A673 (cell line): ENCODE results near the gene CD300LF. TPM values are rescaled to one million over a fixed set of nuclear protein-coding genes. Genes with fewer than 3 reads are reported as not detected.

Experiments
- BruUV-seq: library from RNA; stranded (reverse); fragments of 400-500 nt; replicated peaks from 2 replicates; lab custom pipeline; 2021; lab: Mats Ljungman, UMichigan
- CTCF ChIA-PET: fragments of 300-600 bp; sonication (Branson Sonifier 250); formaldehyde crosslinking; loops from one replicate; lab custom pipeline; 2022; ENCODE audit warnings: antibody characterized with exemption; lab: Charles Lee
- POLR2A ChIA-PET: fragments of 300-600 bp; sonication (Branson Sonifier 250); formaldehyde crosslinking; loops from one replicate; lab custom pipeline; 2022; ENCODE audit warnings: antibody characterized with exemption; ENCODE audit not compliant: low non-redundant PET; lab: Charles Lee
- DNase-seq: peaks from one replicate; pipeline ENCODE4 v3.0.0-alpha.2; 2015; ENCODE audit warnings: low spot score
- H3K27ac ChIP-seq: fragments of 200-600 bp; sonication (generic); 2 replicates; pipeline ENCODE4 v1.5.1; 2016; ENCODE audit warnings: mixed run types, low read depth, mild to moderate bottlenecking, mixed read lengths, antibody characterized with exemption, low read length; ENCODE audit not compliant: poor library complexity, severe bottlenecking
- H3K27me3 ChIP-seq: fragments of 200-600 bp; sonication (generic); replicated peaks from 2 replicates; pipeline ENCODE4 v1.6.1; 2017; ENCODE audit warnings: mixed run types, low read depth, mild to moderate bottlenecking, mixed read lengths, antibody characterized with exemption, low read length; ENCODE audit not compliant: insufficient read depth, poor library complexity
- H3K36me3 ChIP-seq: fragments of 200-600 bp; sonication (generic); 2 replicates; pipeline ENCODE4 v1.6.1; 2016; ENCODE audit warnings: mixed run types, mild to moderate bottlenecking, mixed read lengths, antibody characterized with exemption, low read length; ENCODE audit not compliant: insufficient read depth, poor library complexity, severe bottlenecking
- H3K4me1 ChIP-seq: fragments of 200-600 bp; sonication (generic); 2 replicates; pipeline ENCODE4 v1.6.1; 2017; ENCODE audit warnings: mixed run types, mild to moderate bottlenecking, mixed read lengths, antibody characterized with exemption, low read length; ENCODE audit not compliant: insufficient read depth, poor library complexity, severe bottlenecking
- H3K4me3 ChIP-seq: fragments of 200-600 bp; sonication (generic); 2 replicates; pipeline ENCODE4 v1.5.1; 2016; ENCODE audit warnings: low read depth, mixed run types, mild to moderate bottlenecking, mixed read lengths, low read length; ENCODE audit not compliant: poor library complexity, severe bottlenecking
- H3K9me3 ChIP-seq: fragments of 200-600 bp; sonication (generic); 2 replicates; pipeline ENCODE4 v1.6.1; 2016; ENCODE audit warnings: mixed run types, low read depth, mild to moderate bottlenecking, mixed read lengths, antibody characterized with exemption, low read length; ENCODE audit not compliant: poor library complexity, severe bottlenecking
- CTCF ChIP-seq: fragments of 300-800, 200-600 bp; sonication (generic); conservative IDR thresholded peaks from 2 replicates; pipeline ENCODE4 v1.5.1; 2017; ENCODE audit warnings: low read depth, mild to moderate bottlenecking, antibody characterized with exemption, low read length, moderate library complexity, mixed read lengths
- EZH2 ChIP-seq: fragments of 200-600 bp; sonication (generic); IDR thresholded peaks from 2 replicates; pipeline ENCODE4 v1.6.1; 2017; ENCODE audit warnings: borderline replicate concordance, low read depth, mild to moderate bottlenecking, mixed read lengths, antibody characterized with exemption, low read length; ENCODE audit not compliant: poor library complexity, severe bottlenecking
- intact Hi-C: fragments of 100-400 bp; cut with micrococcal nuclease; formaldehyde crosslinking; loops from one replicate; pipeline ENCODE4 v1.10.0; 2022; ENCODE audit not compliant: unreplicated experiment
- total RNA-seq: library from RNA; stranded (reverse); gene quantifications from 2 replicates; pipeline ENCODE4 v1.2.3, GENCODE V29; 2021

The CD300LF gene
- total RNA-seq, 1 experiment from 2014 or later: not detected

GRCh38 chr17:74677558-74678466 is 34.9 kb downstream of the CD300LF start:
- ChIA-PET CTCF (no interaction called here), POLR2A (no interaction called here)

GRCh38 chr17:74671031-74671771 is 41.5 kb downstream of the CD300LF start:
- peak; percentile 88 for DNase-seq
- Histone ChIP-seq H3K27ac (no peak overlapping the region), H3K27me3 (peaks cover 73% of the 10 kb centered on the region), H3K36me3 (no peaks in the 10 kb centered on the region), H3K9me3 (no peaks in the 10 kb centered on the region), H3K4me1 (no peaks in the 10 kb centered on the region), H3K4me3 (no peak overlapping the region)
- no peak for TF ChIP-seq EZH2
- no peak for TF ChIP-seq CTCF
- intact Hi-C loops: no loop called here
- POLR2A ChIA-PET: no interaction called here
- BruUV-seq: no TSS peak
- CTCF ChIA-PET: interaction anchor here (0.6 kb wide), 2 partner anchors 14 to 50 kb away, joined by 3 to 7 read pairs; no protein-coding TSS in a partner anchor

More at GRCh38 chr17:74677558-74678466, 34.9 kb downstream of the CD300LF start:
- H3K9me3 ChIP-seq: no peaks in the 10 kb centered on the region
- H3K36me3 ChIP-seq: no peaks in the 10 kb centered on the region
- no peak overlapping the region for H3K27ac ChIP-seq
- no peak overlapping the region for H3K4me3 ChIP-seq
- H3K4me1 ChIP-seq: no peaks in the 10 kb centered on the region
- no peak for TF ChIP-seq CTCF
- no peak for TF ChIP-seq EZH2
- peaks cover 76% of the 10 kb centered on the region for H3K27me3 ChIP-seq
- BruUV-seq: no TSS peak
- peak; percentile 27 for DNase-seq
- intact Hi-C loops: no loop called here

- DNase-seq: no peak
- CTCF ChIA-PET: no interaction called here
- H3K27me3 ChIP-seq: peaks cover 74% of the 10 kb centered on the region
- no peaks in the 10 kb centered on the region for H3K4me1 ChIP-seq
- no peaks in the 10 kb centered on the region for H3K9me3 ChIP-seq
- no TSS peak for BruUV-seq
- H3K4me3 ChIP-seq: no peak overlapping the region
- intact Hi-C loops: no loop called here
- H3K27ac ChIP-seq: no peak overlapping the region
- POLR2A ChIA-PET: no interaction called here
- H3K36me3 ChIP-seq: no peaks in the 10 kb centered on the region
- TF ChIP-seq EZH2 (no peak), CTCF (no peak)
Measured at GRCh38 chr17:74670329-74670728, 42.4 kb downstream of the CD300LF start.
